Activated T-helper 9 cell treated with anti-CD3 and anti-CD28 coated beads, Interleukin-2, amount 50 U/mL, for 16 hours (primary cell): ENCODE data around the gene ARHGAP18.

Source experiments
- DNase-seq: peaks from one replicate; pipeline ENCODE4 v3.0.0-alpha.2; 2020; ENCODE audit warnings: low read depth

The ARHGAP18 gene

DNA sequence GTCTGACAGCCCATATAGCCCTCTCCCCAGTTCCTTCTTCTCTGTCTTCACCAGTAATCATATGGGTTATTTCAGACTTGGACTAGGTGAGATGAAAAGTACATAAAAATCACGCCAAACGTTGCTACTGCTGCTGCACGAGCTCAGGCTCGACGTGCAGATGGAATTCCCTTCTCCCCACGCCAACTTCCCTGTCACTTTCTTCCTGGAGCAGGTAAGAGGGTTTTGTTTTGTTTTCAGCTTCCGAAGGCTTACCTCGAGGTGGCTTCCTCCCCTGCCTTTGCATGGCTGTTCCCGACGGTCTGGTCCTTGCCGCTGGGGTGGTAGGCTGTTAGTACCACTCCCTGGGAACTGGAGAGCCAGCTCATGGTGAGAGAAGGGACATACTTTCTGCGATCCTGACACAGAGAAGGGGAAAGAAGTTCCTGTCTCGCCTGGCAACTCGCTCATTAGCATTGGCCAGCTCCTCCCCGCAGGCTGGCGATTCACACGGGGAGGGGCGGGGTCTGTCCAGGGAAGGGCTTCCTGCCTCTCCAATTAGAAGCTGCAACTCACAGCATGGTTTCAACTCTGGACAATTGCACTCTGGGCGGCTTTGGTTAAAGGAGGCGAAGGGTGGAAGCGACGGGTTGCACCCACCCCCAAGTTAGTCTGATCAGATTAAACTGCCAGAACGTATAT, at the start of gene ARHGAP18:
TSS of gene ARHGAP18 (minus strand) at position 409 of the 681 bp plus-strand sequence. CDS start at position 368, 41 bp downstream.
- peak; percentile 59 for DNase-seq

- no peak for DNase-seq
Measured at GRCh38 chr6:129755787-129756186, 45.8 kb upstream of the ARHGAP18 start.

- no peak for DNase-seq
Measured at GRCh38 chr6:129754750-129755149, 44.8 kb upstream of the ARHGAP18 start.

DNA sequence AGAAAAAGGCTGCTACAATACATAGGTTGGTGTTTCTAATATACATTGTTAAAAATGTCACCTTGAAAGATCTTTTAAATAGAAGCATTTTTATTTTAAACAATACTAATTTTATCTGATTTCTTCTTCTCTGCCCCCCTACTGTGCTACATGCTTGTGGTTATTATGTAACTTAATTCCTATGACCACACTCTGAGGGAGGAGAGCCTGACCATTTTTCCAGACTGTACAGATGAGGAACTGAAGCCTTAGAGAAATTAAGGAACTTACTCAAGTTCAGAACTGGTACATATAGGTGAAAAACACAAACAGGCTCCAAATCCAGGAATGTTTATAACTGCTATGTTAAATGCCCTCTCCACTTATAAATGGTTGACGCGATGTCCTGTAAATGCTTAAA, 43.4 kb upstream of the ARHGAP18 start:
- DNase-seq: no peak

- DNase-seq: no peak
Measured at GRCh38 chr6:129751384-129751783, 41.4 kb upstream of the ARHGAP18 start.

DNA sequence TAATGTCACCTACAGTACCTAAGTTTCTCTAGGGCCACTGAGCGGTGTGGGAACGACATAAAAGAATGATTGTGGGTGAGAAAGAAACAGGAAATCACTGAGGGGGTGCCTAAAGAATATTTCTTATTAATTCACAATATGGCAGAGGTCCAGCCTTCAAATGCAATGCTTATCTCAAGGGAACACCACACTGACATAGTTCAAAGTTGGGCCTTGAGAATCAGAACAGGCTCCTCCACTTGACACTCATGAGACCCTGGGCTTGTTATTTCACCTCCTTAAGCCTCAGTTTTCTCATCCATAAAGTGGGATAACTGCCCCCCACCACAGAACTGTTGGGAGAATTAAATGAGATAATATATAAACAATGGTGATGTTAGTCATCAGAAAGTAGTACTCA, 40.4 kb upstream of the ARHGAP18 start:
- no peak for DNase-seq

DNA sequence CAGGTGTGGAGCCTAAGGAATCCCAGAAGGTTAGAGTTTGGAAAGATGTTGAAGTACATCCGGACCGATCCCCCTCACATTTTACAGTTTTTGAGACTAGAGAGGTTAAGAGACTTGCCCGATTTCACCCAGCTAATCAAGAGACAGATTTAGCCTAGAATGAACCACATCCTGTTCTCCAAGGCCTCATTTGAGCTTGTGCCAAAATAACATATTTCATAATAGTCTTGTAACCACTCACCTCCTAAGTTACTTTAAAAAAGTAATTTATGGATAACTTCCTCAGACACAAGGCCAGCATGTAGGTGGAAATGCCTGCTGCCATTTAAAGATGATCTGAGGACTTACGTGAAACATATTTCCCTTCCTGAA, 39.8 kb upstream of the ARHGAP18 start:
- no peak for DNase-seq

GRCh38 chr6:129748901-129749748, 39.1 kb upstream of the ARHGAP18 start:
- DNase-seq: no peak

GRCh38 chr6:129748212-129748900, 38.4 kb upstream of the ARHGAP18 start:
- peak; percentile 38 for DNase-seq

DNA sequence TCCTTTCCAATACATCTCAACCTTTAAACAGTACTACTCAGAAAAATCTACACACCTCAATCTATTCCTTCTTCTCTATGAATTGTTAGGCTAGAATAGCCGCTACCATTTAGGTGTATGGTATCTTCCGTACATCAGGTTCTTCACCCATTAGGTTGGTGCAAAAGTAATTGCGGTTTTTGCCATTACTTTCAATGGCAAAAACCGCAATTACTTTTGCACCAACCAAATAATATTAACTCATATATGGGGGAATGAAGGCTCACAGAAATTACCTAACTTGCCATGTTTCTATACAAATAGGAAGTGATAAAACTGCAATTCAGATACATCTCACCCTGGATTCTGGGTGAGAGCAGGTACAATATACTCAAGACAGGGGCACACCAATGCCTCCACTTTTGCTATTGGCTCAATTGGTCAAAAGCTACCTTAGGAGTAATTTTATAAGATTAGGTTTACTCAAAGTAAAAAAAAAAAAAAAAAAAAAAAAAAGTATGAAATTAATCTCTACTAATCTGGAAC, 37.7 kb upstream of the ARHGAP18 start:
- no peak for DNase-seq

DNA sequence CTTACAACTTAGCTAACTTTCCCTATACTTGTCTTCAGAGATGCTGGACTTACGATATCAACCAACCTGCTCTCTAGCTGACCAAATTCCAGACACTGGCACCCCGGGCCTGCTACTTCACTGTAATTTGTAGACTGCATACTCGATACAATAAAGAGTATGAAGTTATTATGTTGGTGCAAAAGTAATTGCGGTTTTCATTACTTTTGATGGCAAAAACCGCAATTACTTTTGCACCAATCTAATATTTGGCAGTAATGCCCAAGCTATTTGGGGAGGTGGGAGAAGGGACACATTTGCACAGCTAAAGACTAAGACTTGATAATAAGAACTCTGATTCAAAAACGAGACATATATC, 34.9 kb upstream of the ARHGAP18 start:
- no peak for DNase-seq

GRCh38 chr6:129744201-129744879, 34.4 kb upstream of the ARHGAP18 start:
- DNase-seq: no peak

DNA sequence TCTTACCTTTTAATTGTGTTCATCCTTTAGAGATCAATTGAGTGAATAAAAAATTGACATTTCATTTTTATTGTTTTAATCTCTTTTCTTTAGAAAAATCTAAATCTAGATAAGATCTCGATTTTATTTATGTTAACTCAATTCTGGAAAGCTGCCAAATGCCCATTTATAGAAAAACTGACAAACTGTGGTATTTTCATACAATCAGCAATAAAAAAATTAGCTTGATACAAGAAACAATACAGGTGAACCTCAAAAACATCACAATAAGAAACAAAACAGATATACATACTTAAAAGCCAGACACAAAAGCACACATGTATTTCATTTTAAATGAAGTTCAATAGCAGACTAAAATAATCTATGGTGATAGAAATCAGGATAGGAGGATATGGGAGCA, 30.0 kb upstream of the ARHGAP18 start:
- no peak for DNase-seq

- no peak for DNase-seq
Measured at GRCh38 chr6:129736105-129736504, 26.1 kb upstream of the ARHGAP18 start.

- DNase-seq: no peak
Measured at GRCh38 chr6:129733290-129733689, 23.3 kb upstream of the ARHGAP18 start.

- no peak for DNase-seq
Measured at GRCh38 chr6:129732542-129732941, 22.6 kb upstream of the ARHGAP18 start.

DNA sequence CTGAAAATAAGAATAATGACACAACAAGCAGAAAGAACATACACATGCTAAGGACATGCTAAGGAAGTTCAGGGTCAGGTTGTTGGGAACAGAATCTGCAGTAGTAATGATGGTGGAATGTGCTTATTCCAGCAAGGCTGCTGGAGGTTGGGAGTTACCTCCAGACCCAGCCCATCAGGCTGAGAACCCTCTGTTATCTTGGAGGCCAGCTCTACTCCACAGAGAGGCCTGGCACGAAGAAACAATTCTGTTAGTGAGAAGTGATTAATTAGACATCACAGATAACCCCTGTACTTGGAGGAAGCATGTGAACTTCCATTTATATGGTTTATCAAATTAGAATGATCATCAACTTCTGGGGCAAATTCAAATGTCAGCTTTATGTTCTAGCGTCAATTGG, 22.1 kb upstream of the ARHGAP18 start:
- no peak for DNase-seq

DNA sequence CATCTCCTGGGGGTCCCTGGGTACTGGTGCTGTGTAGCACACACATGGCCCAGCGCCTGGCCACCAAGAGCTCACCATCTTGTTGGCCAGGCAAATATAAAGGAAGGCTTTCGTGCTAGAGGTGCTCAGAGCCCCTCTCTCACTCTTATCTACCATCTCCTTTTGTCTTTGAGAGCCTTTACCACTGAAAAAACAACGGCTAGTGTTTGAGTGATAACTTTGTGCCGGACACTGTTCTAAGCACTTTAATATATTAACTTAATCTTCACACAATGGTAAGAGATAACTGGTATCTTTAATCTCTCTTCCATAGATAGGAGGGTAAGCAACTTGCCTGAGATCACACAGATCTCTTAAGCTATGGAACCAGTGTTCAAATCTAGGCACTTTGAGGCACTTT, 21.5 kb upstream of the ARHGAP18 start:
- no peak for DNase-seq

DNA sequence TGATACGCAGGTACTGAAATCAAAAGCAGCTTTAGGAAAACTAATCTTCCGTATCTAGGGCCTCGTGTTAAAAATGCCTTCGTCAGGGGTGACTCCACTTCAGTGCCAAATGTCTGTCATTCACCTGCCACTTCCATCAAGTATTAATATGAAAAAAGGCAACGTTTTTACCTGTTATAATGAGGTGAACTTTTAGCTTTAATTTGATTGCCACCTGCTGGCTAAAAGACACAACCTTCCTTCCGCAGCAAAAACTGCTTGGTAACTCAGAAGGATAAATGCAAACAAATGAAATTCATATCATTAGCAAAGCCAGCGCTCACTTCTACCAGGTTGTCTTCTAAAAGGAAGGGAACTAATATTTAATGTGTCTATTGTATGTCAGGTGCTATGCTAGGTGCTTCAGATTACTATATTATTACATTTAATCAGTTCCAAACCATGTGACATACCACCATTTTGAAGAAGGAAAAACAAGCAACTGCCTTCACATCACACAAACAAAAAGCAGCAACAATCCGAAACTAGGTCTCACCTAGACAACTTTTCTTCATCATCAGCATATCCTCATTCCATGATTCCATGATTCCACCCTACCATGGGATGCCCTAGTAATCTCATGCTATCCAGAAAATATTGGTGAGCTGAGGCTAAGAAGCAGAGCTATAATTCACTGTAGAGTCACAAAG, 20.6 kb upstream of the ARHGAP18 start:
- DNase-seq: no peak

DNA sequence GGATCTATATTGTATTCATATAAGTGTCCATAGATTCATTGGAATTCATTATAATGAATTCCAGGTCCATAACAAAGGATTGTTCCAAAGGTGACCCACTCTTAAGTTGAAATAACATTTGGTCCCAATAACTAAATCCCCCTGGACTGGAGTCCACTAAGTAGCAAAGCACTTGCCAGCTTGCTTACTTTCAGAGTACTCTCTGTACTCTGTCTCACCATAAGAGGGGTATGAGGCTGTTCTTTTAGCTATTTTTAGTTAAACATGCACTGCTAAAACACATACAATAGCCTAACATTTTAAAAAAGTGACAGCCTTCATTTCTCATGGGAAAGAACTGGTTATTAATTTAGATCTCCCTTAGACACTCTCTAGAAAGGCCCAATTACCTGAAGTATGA, 16.7 kb upstream of the ARHGAP18 start:
- no peak for DNase-seq

DNA sequence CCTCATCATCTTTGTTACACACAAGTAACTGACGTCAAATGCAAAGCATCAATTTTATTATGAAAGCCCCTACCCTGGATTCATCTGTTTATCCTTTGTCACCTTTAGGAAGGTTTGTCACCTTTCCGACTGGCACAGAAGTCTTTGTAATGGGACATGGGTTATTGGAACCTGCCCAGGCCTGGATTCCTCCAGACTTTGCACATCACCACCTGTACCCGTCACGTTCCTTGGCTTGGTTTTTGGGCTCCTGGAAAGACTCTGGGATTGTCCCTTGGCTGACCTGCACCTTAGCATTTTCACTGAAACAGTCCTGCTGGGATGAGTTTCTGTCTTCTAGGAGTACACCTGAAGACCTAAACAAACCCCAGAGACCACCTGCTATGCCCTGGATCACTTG, 15.4 kb upstream of the ARHGAP18 start:
- DNase-seq: no peak

DNA sequence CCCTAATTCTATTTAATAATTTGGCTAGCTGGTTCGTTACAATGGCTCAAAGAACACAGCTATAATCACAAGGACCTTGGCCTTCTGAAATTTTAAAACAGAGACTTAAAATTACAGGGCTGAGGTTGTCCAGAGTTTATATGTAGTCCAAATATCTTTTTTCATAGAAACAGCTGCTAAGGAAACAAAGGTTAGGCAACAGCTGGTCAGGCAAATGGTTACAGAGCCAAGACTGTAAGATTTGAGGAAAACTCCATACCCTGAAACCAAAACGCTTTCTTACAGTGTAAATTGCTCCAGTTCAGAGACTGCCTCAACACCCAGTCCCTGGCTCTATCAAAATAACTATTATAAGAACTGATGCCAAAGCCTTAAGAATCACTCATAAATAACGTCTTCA, 9.7 kb upstream of the ARHGAP18 start:
- no peak for DNase-seq
